Measurements from ENCODE around the gene SND1. TPM values are rescaled to one million over a fixed set of nuclear protein-coding genes. Genes with fewer than 3 reads are reported as not detected.
"Not testable (repeated sequence)": the region's sequence is repeated elsewhere in the genome, so short reads cannot be mapped to it uniquely, and the experiment has no call there.

SND1 gene
- total RNA-seq, 1 experiment from 2014 or later = 218 TPM

DNA sequence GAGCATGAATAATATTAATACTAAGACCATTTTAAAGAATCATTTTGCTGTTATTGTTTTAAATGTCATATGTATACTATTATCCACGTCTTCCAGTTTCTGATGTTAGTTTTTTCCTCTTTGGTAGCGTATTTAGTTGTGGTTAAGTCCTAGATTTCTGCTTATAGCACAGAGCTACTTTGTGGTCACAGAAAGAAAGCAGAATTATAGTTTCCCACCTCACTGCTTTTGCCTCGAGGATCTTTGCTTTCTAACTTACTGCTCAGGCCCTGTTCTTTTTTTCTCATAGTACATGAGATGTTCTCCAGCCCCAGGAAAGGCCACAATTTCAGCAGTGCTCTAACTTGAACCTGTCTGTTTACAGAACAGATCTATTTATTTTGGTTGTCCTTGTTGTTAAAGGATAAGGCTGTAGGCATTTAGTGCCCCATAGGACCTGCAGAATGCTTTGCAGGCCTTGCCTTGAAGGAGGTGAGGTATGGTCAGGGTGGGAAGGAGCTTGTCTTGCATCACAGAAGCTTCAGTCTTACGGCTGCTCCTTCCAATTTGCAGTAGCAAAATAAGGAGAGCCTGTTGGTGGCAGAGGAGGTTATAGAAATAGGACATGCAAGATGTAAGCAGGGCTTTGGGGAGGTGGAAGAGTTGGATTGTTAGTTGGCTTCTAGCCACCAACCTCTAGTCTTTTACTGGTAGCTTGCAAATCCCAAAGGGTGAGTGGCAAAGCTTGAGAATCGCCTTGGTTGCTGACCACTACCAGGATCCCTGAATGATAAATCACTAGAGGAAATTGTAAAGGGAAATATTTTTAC is 250.1 kb downstream of the SND1 start:
- no peak overlapping the region for H3K9ac ChIP-seq (ENCODE audit: extremely low read depth, insufficient read length, low read length)
- no peak overlapping the region for H3K27ac ChIP-seq (ENCODE audit: insufficient read length, low read depth, low read length)
- no peaks in the 10 kb centered on the region; a peak in 1 of 5 replicates for H3K9me3 Mint-ChIP-seq
- H2BK20ac ChIP-seq (ENCODE audit: low read depth, low read length, poor library complexity, severe bottlenecking) = no peak overlapping the region
- no peak for DNase-seq
- H2BK5ac ChIP-seq (ENCODE audit: insufficient read length, low read length) = no peak overlapping the region
- H3K4me3 Mint-ChIP-seq = no peak overlapping the region
- H3K27me3 ChIP-seq (ENCODE audit: insufficient read depth, low read length) = no peaks in the 10 kb centered on the region
- no peak overlapping the region for H3T11ph ChIP-seq (ENCODE audit: low read length)
- peaks cover 56 to 62% of the 10 kb centered on the region in 2 experiments for H3K4me1 Mint-ChIP-seq
- no peak overlapping the region for H3K4ac ChIP-seq (ENCODE audit: low read depth, low read length)
- H4K5ac ChIP-seq (ENCODE audit: insufficient read length, low read depth, low read length) = no peak overlapping the region
- no peak overlapping the region for H2AK5ac ChIP-seq (ENCODE audit: insufficient read length, low read length)
- H4K91ac ChIP-seq (ENCODE audit: insufficient read length, low read depth, low read length) = no peak overlapping the region
- H3K18ac ChIP-seq (ENCODE audit: insufficient read length, low read depth, low read length) = no peak overlapping the region
- no peaks in the 10 kb centered on the region for H4K20me1 ChIP-seq (ENCODE audit: control insufficient read depth, insufficient read depth, insufficient read length)
- H3K79me1 ChIP-seq (ENCODE audit: insufficient read depth, low read depth, low read length, poor library complexity, severe bottlenecking) = peaks cover 3% of the 10 kb centered on the region
- H3K79me2 ChIP-seq (ENCODE audit: insufficient read depth, low read length) = peaks cover 1% of the 10 kb centered on the region; the same call in 1 of the 2 replicates
- H3K14ac ChIP-seq (ENCODE audit: insufficient read depth, low read length) = no peak overlapping the region
- H2BK120ac ChIP-seq (ENCODE audit: low read depth, low read length, poor library complexity, severe bottlenecking) = no peak overlapping the region
- no peaks in the 10 kb centered on the region for H3K9me3 ChIP-seq (ENCODE audit: control insufficient read depth, low read depth, low read length)
- H3K27me3 Mint-ChIP-seq (ENCODE audit: low read depth) = no peaks in the 10 kb centered on the region
- no peak overlapping the region for H3K4me2 ChIP-seq (ENCODE audit: insufficient read depth, insufficient read length, low read length)
- no peak overlapping the region for H2BK15ac ChIP-seq (ENCODE audit: low read depth, low read length)
- H3K23ac ChIP-seq (ENCODE audit: insufficient read length, low read depth, low read length) = no peak overlapping the region
- H2AFZ ChIP-seq (ENCODE audit: low read length) = no peak overlapping the region
- H3K27ac Mint-ChIP-seq = peak overlapping the region; percentile 11 to 34 (median 34); a peak in 2 of 7 replicates
- no peak overlapping the region for H4K8ac ChIP-seq (replicated peaks; ENCODE audit: insufficient read length, low read depth, low read length)
- H3K56ac ChIP-seq (ENCODE audit: insufficient read length, low read depth, low read length) = no peak overlapping the region
- WGBS (ENCODE audit: extremely low coverage, insufficient read length, low lambda C conversion rate) = no CpG with 5 or more reads among the region's 5 CpGs
- H3K36me3 Mint-ChIP-seq (ENCODE audit: insufficient read depth in 1 of 3, low read depth in 3 of 3) = peaks cover 0 to 3% (median 0%) of the 10 kb centered on the region in 3 experiments; a peak in 3 of 7 replicates
- peaks cover 30% of the 10 kb centered on the region for H3K4me1 ChIP-seq (ENCODE audit: insufficient read depth, low read length)
- no peak overlapping the region for H2BK12ac ChIP-seq (ENCODE audit: insufficient read length, low read depth, low read length)
- no peaks in the 10 kb centered on the region for H3K23me2 ChIP-seq (ENCODE audit: insufficient read length, low read depth, low read length, poor library complexity, severe bottlenecking)
- TF ChIP-seq CTCF (conservative IDR thresholded peaks at IDR 0.05) = no peak

- not testable (repeated sequence) for H3K14ac ChIP-seq (ENCODE audit: insufficient read depth, low read length); H2AFZ ChIP-seq (ENCODE audit: low read length); H4K5ac ChIP-seq (ENCODE audit: insufficient read length, low read depth, low read length); H3K4ac ChIP-seq (ENCODE audit: low read depth, low read length); H3K23ac ChIP-seq (ENCODE audit: insufficient read length, low read depth, low read length); H3T11ph ChIP-seq (ENCODE audit: low read length); H2AK5ac ChIP-seq (ENCODE audit: insufficient read length, low read length); H4K8ac ChIP-seq (replicated peaks; ENCODE audit: insufficient read length, low read depth, low read length); H3K9ac ChIP-seq (ENCODE audit: extremely low read depth, insufficient read length, low read length); H3K27me3 Mint-ChIP-seq (ENCODE audit: low read depth); H4K91ac ChIP-seq (ENCODE audit: insufficient read length, low read depth, low read length); H2BK5ac ChIP-seq (ENCODE audit: insufficient read length, low read length); H3K27ac ChIP-seq (ENCODE audit: insufficient read length, low read depth, low read length); H2BK120ac ChIP-seq (ENCODE audit: low read depth, low read length, poor library complexity, severe bottlenecking); H3K36me3 Mint-ChIP-seq (ENCODE audit: insufficient read depth in 1 of 3, low read depth in 3 of 3); H3K9me3 Mint-ChIP-seq; H2BK12ac ChIP-seq (ENCODE audit: insufficient read length, low read depth, low read length); H3K4me2 ChIP-seq (ENCODE audit: insufficient read depth, insufficient read length, low read length); H2BK20ac ChIP-seq (ENCODE audit: low read depth, low read length, poor library complexity, severe bottlenecking); H3K79me2 ChIP-seq (ENCODE audit: insufficient read depth, low read length); H3K27me3 ChIP-seq (ENCODE audit: insufficient read depth, low read length); H2BK15ac ChIP-seq (ENCODE audit: low read depth, low read length); H4K20me1 ChIP-seq (ENCODE audit: control insufficient read depth, insufficient read depth, insufficient read length); H3K4me3 Mint-ChIP-seq; H3K9me3 ChIP-seq (ENCODE audit: control insufficient read depth, low read depth, low read length); H3K27ac Mint-ChIP-seq; H3K79me1 ChIP-seq (ENCODE audit: insufficient read depth, low read depth, low read length, poor library complexity, severe bottlenecking); H3K18ac ChIP-seq (ENCODE audit: insufficient read length, low read depth, low read length); H3K56ac ChIP-seq (ENCODE audit: insufficient read length, low read depth, low read length); DNase-seq; H3K23me2 ChIP-seq (ENCODE audit: insufficient read length, low read depth, low read length, poor library complexity, severe bottlenecking)
- peaks cover 56 to 62% of the 10 kb centered on the region in 2 experiments for H3K4me1 Mint-ChIP-seq
- WGBS (ENCODE audit: extremely low coverage, insufficient read length, low lambda C conversion rate) = no CpG with 5 or more reads among the region's 6 CpGs
- peaks cover 30% of the 10 kb centered on the region for H3K4me1 ChIP-seq (ENCODE audit: insufficient read depth, low read length)
These were observed 250.8 kb downstream of the SND1 start for GRCh38 chr7:127902753-127903152.

Measured in H9 (cell line).